Left hindlimb (tissue), 1 donor: ENCODE results near the gene TBC1D8.

Experiments
- DNase-seq: peaks from one replicate; pipeline ENCODE4 v3.0.0-alpha.2; 2018

TBC1D8 gene

DNA sequence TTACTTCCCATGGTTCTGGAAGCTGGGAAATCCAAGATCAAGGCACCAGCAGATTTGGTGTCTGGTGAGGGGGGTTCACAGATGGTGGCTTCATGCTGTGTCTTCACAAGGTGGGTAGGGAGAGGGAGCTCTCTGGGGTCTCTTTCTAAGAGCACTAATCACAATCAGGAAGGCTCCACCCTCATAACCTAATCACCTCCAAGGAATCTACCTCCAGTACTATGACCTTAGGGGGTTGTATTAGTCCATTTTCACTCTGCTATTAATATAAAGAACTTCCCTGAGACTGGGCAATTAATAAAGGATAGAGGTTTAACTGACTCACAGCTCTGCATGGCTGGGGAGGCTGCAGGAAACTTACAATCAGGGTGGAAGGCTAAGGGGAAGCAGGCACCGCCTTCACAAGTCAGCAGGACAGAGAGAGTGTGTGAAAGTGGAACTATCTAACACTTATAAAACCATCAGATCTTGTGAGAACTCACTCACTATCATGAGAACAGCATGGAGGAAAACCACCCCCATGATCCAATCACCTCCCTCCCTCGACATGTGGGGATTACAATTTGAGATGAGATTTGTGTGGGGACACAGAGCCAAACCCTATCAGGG, 17.6 kb downstream of the TBC1D8 start:
- DNase-seq = no peak

DNA sequence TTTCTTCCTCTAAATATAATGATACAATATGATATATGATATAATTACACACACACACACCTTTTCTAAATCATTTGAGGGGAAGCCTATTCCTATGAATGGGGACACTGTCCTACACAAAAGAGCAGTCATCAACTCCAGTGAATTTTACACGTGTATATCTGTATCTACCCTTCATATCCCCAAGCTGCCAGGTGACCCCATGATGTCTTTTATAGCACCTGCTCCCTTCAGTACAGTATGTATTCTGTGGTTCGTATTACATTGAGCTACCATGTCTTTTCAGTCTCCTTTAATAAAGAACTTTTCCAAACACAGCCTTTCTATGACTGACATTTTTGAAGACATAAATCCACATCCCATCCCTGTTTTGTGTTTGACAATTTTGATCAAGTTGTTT, 19.0 kb downstream of the TBC1D8 start:
- no peak for DNase-seq

DNA sequence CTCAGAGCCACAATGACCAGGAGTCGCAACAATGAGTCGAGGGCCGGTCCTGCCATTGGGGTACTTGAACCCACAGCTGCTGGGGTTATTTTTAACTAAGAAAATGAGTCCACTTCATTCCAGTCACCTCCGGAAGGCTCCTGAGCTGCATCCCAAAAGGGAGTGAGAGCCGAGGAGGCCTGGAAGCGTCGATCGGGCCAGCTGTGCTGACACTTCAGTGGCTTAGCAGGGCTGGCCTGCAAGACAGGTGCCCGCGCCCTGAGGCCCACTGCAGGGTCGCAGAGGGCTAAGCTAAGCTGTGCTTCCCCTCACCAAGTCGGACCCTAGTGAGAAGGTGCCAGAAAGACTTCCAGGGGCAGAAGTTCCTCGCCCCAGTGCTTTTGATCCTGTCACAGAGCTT, 21.1 kb downstream of the TBC1D8 start:
- DNase-seq = no peak

DNA sequence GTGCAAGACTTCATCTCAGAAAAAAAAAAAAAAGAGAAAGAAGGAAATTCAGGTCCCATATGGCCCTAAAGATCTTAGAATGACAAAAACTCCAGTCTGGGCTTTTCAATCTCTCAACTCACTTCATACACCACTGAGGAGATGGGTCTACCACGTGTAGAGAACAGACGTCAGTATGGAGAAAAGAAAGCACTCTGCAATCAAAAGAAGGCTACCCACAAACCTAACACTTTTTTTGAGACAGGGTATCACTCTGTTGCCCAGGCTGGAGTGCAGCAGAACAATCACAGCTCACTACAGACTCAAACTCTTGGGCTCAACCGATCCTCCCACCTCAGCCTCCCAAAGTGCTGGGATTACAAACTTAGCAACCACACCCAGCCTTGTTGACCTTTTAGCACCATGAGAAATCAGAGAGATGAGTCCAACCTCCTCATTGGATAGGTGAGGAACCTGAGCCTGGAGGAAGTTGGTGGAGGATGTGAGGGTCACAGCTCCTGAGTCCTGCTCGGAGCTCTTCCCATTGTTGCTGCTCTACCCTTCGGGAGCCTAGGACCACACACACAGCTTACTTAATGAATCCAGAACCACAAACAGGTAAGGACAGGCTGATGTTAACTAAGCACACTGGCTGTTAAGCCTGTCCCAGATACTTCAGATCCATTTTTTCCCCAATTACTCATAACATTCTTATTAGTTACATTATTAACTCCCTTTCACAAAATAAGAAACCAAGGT, 23.7 kb downstream of the TBC1D8 start:
- no peak for DNase-seq

DNA sequence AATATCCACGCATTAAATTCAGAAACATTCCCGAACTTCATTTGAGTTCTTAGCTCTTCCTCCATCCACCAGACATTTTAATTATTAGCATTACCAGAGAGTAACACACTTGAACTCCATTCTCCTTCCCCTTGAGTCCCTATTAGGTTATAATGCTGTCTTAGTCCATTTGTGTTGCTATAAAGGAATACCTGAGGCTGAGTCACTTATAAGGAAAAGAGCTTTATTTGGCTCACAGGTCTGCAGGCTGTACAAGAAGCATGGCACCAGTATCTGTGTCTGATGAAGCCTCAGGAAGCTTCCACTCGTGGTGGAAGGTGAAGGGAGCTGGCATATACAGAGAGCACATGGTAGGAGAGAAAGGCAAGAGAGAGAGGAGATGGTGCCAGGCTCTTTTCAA, 25.4 kb downstream of the TBC1D8 start:
- DNase-seq = no peak

DNA sequence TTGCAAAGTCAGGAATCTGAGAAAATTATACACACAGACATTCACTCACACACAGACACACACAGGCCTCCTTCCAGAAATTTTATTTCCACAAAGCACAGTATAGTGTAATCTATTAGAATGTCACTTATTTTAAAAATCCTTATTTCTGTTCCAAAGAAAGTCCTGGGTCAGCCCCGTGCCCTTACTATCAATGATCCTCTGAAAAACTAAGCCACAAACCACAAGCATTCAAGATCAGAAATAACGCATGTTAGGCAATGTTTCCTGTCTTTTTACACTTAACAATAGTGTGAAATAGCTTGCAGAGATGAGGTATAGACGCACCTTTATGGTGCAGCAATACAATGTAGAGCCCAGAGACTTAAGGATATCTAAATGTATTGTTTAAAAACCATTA, 25.8 kb downstream of the TBC1D8 start:
- DNase-seq = no peak

DNA sequence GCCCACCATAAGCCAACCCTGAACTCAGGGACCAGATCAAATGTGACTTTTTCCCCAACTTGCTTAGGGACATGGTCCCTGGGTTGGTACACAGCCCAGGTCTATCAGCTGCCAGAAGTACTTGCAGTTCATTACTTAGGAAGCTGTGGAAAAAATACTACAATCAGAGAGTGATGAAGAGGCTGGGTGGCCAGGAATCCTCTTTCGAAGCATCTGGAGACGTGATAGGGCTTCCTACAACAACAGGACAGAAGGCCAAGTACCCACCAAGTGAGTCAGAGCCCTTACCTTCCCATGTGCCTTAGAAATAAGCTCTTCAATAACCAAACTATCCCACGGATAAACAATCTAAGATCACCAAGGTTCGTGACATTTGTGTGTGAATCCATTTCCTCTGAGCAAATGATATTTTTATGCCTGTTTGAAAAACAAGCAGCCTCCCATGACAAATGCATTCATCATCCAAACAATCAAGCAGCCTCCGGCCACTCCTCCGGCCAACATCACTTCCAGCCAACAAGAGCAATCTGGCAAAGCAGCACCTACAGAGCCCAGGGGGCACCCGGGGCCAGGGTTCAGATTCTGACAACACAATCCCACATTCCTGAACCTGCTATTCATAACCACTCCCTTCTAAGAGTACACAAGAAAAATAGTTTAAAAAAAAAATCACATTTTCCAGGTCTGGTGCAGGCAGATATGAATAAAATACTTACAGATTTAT, 26.4 kb downstream of the TBC1D8 start:
- no peak for DNase-seq

DNA sequence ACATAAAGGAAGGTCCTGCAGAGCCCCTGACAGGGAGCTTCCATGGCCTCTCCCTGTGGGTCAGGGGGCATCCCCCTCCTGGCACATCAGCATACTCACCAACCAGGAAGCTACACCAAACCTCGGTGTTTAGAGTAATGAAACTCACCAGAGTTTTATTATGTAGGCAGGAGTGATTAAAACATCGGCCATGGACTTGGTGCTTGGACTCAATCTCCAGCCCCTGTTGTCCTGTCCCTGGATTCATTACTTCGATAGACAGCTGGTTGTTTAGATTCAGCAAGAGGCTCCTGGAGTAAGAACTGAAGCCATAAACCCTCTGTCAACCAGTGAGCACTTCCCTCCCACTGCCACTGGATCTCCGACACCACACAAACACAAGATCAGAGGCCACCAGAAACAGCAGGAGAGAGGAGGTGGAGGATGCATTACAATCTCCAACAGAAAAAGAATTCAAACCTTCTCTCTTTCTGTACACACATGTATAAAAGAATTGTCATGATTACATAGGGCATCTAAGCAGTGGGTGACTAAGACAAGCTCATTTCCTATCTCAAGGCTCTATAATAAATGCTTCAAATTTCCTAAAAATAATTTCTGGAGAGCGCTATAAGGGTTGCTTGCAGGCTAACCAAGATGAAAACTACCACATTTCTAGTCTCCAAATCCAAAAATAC, 27.2 kb downstream of the TBC1D8 start:
- DNase-seq = no peak

DNA sequence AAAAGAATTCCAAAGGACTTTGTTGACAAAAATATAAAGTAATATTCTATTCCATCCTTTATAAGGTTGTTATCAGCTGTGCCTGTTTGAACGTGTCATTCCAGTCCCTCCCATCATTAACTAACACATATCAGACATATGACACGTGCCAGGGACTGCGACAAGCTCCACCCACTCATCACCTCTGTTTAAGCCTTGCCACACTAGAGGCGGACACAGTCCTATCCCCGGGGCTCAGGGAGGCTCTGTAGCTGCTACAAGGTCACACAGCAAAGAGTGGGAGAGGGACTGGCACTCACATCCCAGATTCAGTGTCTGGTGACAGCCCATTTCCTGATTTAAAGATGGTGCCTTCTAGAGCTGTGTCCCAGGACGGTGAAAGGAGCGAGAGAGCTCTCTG, 30.0 kb downstream of the TBC1D8 start:
- DNase-seq = no peak

DNA sequence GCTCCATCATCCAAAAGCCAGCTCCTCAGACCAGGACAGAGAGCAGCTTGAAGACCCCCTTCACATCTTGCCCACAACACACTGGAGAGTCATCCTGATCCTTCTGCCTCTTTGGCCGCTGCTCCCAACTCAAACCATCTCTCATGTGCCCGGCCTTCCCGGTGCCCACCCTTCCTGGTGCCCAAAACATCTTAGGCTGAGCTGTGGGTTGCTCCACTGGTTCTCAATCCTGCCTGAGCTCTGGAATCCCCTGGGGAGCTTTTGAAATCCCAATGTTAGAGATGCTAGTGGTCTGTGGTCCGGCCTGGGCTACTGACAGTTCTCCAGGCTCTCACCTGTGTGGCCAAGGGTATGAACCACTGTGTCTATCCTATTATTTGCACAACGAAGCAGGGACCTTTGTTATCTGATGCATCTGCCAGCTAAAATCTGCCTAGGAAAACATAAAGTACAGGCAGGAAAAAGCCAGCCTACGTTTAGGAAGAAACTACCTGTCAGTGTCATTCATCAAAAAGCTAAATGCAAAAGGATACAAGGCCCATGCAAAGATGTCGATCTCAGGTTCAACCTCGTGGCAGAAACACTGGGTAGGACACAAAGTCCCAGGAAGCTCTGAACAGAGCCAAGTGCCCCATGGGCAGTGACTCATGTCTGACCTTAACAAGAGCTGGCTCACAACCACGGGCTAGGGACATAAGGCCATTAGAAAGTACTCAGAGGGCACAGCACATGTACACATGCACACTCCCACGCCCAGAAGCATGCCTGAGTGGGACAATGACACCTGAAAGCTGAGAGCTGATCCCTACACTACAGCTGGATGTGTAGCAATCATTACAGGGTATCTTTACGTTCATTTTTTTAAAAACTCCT, 30.8 kb downstream of the TBC1D8 start:
- no peak for DNase-seq

DNA sequence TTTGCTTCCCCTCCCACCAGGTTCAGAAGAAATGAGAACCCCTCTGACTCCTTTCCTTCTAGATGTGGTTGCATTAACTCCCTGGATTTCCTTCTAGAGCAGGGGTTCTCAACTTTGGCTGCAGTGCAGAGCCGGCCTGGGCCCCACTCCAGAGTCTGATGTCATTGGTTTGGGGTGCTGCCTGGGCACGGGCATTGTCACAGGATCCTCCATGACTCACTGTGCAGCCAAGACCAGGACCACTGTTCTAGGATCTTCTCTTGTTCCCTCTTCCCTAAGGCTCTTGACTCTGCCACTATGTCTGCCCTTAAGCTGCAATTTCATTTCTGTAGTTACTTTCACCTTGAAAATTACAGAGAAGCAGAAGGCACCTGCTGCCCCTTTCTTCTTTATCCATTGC, 31.8 kb downstream of the TBC1D8 start:
- no peak for DNase-seq

DNA sequence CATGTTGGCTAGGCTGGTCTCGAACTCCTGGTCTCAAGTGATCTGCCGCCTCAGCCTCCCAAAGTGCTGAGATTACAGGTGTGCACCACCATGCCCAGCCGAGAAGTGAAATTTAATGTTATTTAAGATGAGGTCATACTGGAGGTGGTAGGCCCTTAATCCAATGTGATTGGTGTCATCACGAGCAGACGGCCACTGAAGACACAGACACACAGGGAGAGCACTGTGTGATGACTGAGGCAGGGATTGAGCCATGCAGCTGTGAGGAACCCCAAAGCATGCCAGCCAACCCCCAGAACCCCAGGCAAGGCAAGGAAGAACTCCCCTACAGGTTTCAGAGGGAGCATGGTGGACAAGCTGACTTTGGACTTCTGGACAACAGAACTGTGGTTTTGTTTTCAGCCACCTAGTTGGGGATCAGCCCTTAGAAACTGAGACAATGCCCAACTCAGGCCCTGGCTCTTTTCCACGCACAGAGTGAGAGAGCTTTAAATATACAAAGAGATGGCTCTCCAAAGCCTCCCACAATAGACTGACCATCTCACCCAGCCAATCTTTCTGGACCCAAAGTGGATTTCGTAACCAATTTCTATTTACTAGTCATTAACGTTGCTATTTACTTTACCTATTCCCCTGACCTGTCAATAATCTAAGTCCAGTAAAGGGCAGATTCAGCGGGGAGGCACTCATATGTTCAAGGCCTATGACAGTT, 34.2 kb downstream of the TBC1D8 start:
- DNase-seq = no peak

DNA sequence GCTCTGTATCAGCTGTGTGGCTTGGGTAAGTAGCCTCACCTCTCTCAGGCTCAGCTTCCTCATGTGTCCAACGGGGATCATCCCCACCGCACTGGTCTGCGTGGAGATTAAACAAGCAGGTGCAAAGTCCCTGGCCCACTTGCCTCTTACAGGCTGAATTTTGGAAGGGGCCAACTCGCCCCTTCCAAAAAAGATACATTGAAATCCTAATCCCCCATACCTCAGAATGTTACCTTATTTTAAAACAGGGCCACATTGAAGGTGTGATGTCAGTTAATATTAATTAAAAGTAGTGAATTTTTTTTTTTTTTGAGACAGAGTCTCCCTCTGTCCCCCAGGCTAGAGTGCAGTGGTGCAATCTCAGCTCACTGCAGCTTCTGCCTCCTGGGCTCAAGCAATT, 34.8 kb downstream of the TBC1D8 start:
- DNase-seq = no peak

DNA sequence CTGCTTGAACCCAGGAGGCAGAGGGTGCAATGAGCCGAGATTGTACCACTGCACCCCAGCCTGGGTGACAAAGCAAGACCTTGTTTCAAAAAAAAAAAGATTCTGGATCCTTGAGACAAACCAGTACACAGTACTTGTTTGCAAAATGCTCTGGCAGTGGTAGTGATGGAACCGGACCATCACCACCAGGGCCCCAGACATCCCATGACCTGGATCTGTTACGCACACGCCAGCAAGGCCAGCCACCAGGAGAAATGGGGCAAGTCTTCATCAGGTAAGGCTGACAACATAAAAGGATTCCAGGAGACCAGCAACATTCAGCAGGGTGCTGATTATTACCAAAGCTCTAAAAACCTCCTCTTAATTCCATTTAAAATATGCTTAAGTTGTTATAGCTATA, 35.5 kb downstream of the TBC1D8 start:
- DNase-seq = no peak

DNA sequence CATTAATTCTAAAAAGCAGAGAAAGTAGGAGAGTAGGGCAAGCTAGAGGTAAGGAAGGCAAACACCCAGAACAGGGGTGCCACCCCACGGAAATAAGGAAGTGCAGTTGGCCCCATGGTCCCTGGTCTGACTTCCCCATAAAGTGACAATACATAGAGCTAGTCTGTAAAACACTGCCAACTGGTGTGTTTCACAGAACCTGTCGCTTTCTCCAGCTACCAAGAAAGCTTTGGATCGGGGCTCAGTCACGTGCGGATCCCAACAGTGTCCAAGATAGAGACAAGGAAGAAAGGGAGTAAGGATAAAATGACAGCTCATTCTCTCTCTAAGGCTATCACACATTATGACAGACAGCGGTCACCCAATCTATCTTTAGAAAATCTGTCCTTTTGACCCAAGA, 36.4 kb downstream of the TBC1D8 start:
- no peak for DNase-seq

DNA sequence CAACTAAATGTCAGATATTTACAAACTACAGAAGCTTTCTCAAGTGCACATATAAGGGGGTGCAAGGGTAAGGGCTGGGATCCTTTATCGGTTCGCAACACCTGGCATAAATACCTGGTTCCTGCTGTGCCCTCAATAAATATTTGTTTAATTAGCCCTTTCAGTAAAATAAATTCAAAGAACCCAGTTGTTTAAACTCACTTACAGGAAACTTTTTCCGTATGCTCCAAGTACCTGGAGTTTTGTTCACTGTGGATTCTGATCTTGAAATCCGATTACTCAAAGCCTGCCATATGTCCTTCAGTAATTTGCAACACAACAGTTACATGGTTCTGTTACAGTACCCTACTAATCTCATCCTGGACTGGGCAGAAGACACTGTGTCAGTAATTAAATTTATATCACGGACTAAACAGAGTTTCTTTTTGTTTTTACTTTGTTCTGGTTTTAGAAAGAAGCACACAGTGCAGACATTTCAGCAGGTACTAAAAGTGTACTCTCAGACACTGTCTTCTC, 36.9 kb downstream of the TBC1D8 start:
- DNase-seq = no peak

DNA sequence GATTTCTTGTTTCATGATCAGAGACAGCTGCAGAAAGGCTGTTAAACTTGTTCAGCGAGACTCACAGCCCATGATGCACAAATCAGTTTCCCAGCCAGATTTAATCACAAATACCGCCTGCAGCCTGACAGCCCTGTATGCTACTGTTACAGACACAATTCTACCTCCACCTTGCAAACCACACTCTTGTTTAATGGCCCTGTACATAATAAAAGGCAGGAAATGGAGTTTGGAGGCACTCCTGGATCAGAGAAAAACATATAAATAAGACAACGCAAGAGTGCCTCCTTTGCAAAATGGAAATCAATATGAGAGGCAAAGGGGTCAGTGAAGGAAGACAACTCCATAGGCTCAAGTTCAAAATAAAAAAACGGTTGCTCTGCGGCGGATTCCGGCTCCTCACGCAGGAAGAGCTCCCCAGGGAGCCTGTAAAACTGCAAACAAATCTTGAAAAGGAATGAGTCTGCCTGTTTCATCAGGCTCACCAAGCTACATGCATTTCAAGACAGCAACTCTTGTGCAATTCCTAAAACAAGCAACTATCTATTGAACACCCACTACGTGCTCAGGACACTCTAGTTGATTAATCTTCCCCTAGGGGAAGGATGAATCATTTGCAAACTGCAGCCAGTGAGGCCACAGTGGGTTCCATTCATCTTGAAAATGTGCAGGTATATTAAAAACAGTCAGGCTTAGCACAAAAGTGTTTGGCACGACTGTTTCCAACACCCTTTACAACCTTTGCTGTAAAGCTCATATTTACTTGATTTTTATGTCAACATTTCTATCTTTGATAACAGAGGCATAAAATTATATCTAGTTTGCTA, 37.5 kb downstream of the TBC1D8 start:
- DNase-seq = no peak

DNA sequence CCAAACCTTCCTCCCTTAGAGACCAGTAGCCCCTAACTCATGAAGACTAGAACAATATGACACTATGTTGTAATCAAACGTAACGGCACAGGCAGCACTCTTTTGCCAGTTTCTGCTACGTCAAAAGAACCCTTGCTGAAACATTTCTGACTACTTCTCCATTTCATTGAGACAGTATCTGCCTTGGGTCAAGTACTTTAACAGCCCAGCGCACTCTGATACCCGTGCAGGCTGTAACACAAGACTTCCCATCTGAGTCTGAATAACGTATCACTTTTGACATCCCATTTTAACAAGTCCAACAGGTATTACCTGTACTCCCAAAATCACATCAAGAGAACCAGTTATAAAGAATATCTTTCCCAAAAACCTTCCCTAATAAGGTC, 38.4 kb downstream of the TBC1D8 start:
- DNase-seq = no peak

DNA sequence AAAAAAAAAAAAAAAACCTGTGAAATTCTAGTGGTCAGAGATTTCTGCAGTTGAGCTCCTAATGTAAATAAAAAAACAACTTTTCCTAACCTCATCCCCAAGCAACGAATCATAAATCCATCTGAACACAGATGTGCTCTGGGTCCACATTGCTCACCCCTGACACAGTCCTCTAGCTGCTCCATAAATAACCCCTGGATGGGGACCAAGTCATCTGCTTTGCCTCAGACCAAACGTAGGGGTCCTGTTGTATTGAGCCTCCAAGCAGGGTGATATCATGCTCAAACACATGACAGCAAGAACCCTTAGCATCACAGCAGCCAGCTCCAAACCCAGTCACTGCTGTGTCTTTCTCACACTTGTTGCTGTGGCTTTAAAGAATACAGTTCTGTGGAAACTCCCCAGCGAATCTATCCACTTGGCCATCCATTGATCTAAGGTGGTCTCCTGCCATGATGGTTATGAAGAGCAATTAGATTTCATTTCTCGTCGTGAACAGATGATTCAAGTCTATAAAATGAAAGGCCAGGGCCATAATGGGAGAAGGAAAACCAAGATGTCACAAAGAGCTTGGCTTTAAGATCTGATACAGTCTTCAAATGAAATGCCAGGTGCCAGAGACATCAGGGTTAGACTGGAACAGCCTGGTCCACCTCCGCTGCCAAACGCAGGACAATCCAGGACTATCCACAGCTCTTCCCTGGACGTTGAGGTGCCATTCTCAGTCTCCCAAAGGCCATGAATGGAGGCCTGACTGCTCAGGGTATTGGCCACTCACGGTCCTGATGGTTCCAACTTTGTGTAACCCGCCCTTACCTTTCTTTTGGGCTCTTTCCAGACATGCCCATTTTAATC, 39.0 kb downstream of the TBC1D8 start:
- DNase-seq = peak; percentile 47
